T-helper 1 cell treated with Interleukin-12 subunit alpha and Interleukin-12 subunit beta and Interleukin-4 antibody, amounts not matched to agents 30 μg/mL and 1 μg/mL, for 36 hours (primary cell): Measurements from ENCODE around the gene ZNF536.

Experiments
- H3K27ac Mint-ChIP-seq: one replicate; pipeline ENCODE4 v1.8.0; 2021; ENCODE audit warnings: mild to moderate bottlenecking, mixed read lengths
- H3K27me3 Mint-ChIP-seq: one replicate; pipeline ENCODE4 v1.8.0; 2021; ENCODE audit warnings: low read depth, mixed read lengths
- H3K36me3 Mint-ChIP-seq: one replicate; pipeline ENCODE4 v1.8.0; 2021; ENCODE audit warnings: low read depth, mixed read lengths
- H3K4me1 Mint-ChIP-seq: one replicate; pipeline ENCODE4 v1.8.0; 2021; ENCODE audit warnings: low read depth, mixed read lengths
- H3K4me3 Mint-ChIP-seq: one replicate; pipeline ENCODE4 v1.8.0; 2021; ENCODE audit warnings: mild to moderate bottlenecking, moderate library complexity, mixed read lengths
- H3K9me3 Mint-ChIP-seq: one replicate; pipeline ENCODE4 v1.8.0; 2021; ENCODE audit warnings: mixed read lengths

The ZNF536 gene

GRCh38 chr19:30523791-30524190 lies 151.6 kb downstream of the ZNF536 start:
- Mint-ChIP-seq H3K27ac (no peak overlapping the region), H3K36me3 (no peaks in the 10 kb centered on the region), H3K4me1 (no peaks in the 10 kb centered on the region), H3K9me3 (no peaks in the 10 kb centered on the region), H3K27me3 (no peaks in the 10 kb centered on the region), H3K4me3 (no peak overlapping the region)

- Mint-ChIP-seq H3K36me3 (no peaks in the 10 kb centered on the region), H3K4me1 (no peaks in the 10 kb centered on the region), H3K9me3 (no peaks in the 10 kb centered on the region), H3K4me3 (no peak overlapping the region), H3K27ac (no peak overlapping the region), H3K27me3 (no peaks in the 10 kb centered on the region)
Measured at GRCh38 chr19:30525383-30525782, 153.2 kb downstream of the ZNF536 start.

GRCh38 chr19:30528919-30529318 lies 156.7 kb downstream of the ZNF536 start:
- Mint-ChIP-seq H3K4me1 (no peaks in the 10 kb centered on the region), H3K36me3 (no peaks in the 10 kb centered on the region), H3K9me3 (no peaks in the 10 kb centered on the region), H3K27ac (no peak overlapping the region), H3K27me3 (no peaks in the 10 kb centered on the region), H3K4me3 (no peak overlapping the region)

GRCh38 chr19:30529876-30530275 lies 157.7 kb downstream of the ZNF536 start:
- no peak overlapping the region for H3K27ac Mint-ChIP-seq
- H3K27me3 Mint-ChIP-seq: no peaks in the 10 kb centered on the region
- H3K4me3 Mint-ChIP-seq: no peak overlapping the region
- H3K4me1 Mint-ChIP-seq: no peaks in the 10 kb centered on the region
- H3K9me3 Mint-ChIP-seq: no peaks in the 10 kb centered on the region
- no peaks in the 10 kb centered on the region for H3K36me3 Mint-ChIP-seq

- Mint-ChIP-seq H3K27ac (no peak overlapping the region), H3K4me1 (no peaks in the 10 kb centered on the region), H3K36me3 (no peaks in the 10 kb centered on the region), H3K9me3 (no peaks in the 10 kb centered on the region), H3K27me3 (no peaks in the 10 kb centered on the region), H3K4me3 (no peak overlapping the region)
Measured at GRCh38 chr19:30530751-30531150, 158.6 kb downstream of the ZNF536 start.

GRCh38 chr19:30535011-30535410 lies 162.8 kb downstream of the ZNF536 start:
- no peaks in the 10 kb centered on the region for H3K9me3 Mint-ChIP-seq
- no peak overlapping the region for H3K27ac Mint-ChIP-seq
- no peaks in the 10 kb centered on the region for H3K4me1 Mint-ChIP-seq
- no peak overlapping the region for H3K4me3 Mint-ChIP-seq
- no peaks in the 10 kb centered on the region for H3K36me3 Mint-ChIP-seq
- H3K27me3 Mint-ChIP-seq: no peaks in the 10 kb centered on the region

GRCh38 chr19:30536975-30537374 lies 164.8 kb downstream of the ZNF536 start:
- Mint-ChIP-seq H3K27ac (no peak overlapping the region), H3K9me3 (no peaks in the 10 kb centered on the region), H3K36me3 (no peaks in the 10 kb centered on the region), H3K4me3 (no peak overlapping the region), H3K4me1 (no peaks in the 10 kb centered on the region), H3K27me3 (no peaks in the 10 kb centered on the region)

- no peaks in the 10 kb centered on the region for H3K36me3 Mint-ChIP-seq
- no peak overlapping the region for H3K4me3 Mint-ChIP-seq
- H3K9me3 Mint-ChIP-seq: no peaks in the 10 kb centered on the region
- no peaks in the 10 kb centered on the region for H3K27me3 Mint-ChIP-seq
- no peak overlapping the region for H3K27ac Mint-ChIP-seq
- no peaks in the 10 kb centered on the region for H3K4me1 Mint-ChIP-seq
Measured at GRCh38 chr19:30539315-30539714, 167.1 kb downstream of the ZNF536 start.

GRCh38 chr19:30539981-30540380 lies 167.8 kb downstream of the ZNF536 start:
- no peak overlapping the region for H3K27ac Mint-ChIP-seq
- H3K4me3 Mint-ChIP-seq: no peak overlapping the region

GRCh38 chr19:30540761-30541160 lies 168.6 kb downstream of the ZNF536 start:
- H3K4me1 Mint-ChIP-seq: no peaks in the 10 kb centered on the region
- no peaks in the 10 kb centered on the region for H3K27me3 Mint-ChIP-seq
- no peak overlapping the region for H3K27ac Mint-ChIP-seq
- no peaks in the 10 kb centered on the region for H3K36me3 Mint-ChIP-seq
- no peak overlapping the region for H3K4me3 Mint-ChIP-seq
- no peaks in the 10 kb centered on the region for H3K9me3 Mint-ChIP-seq

More at GRCh38 chr19:30539981-30540380, 167.8 kb downstream of the ZNF536 start:
- Mint-ChIP-seq H3K4me1 (no peaks in the 10 kb centered on the region), H3K36me3 (no peaks in the 10 kb centered on the region), H3K9me3 (no peaks in the 10 kb centered on the region), H3K27me3 (no peaks in the 10 kb centered on the region)

- H3K36me3 Mint-ChIP-seq: no peaks in the 10 kb centered on the region
- H3K4me3 Mint-ChIP-seq: no peak overlapping the region
- H3K27me3 Mint-ChIP-seq: no peaks in the 10 kb centered on the region
- no peaks in the 10 kb centered on the region for H3K4me1 Mint-ChIP-seq
- no peak overlapping the region for H3K27ac Mint-ChIP-seq
- H3K9me3 Mint-ChIP-seq: no peaks in the 10 kb centered on the region
Measured at GRCh38 chr19:30541575-30541974, 169.4 kb downstream of the ZNF536 start.

- Mint-ChIP-seq H3K4me3 (no peak overlapping the region), H3K4me1 (no peaks in the 10 kb centered on the region), H3K9me3 (no peaks in the 10 kb centered on the region), H3K27me3 (no peaks in the 10 kb centered on the region), H3K36me3 (no peaks in the 10 kb centered on the region), H3K27ac (no peak overlapping the region)
Measured at GRCh38 chr19:30543243-30543945, 171.2 kb downstream of the ZNF536 start.

- Mint-ChIP-seq H3K4me1 (no peaks in the 10 kb centered on the region), H3K27me3 (no peaks in the 10 kb centered on the region), H3K4me3 (no peak overlapping the region), H3K9me3 (no peaks in the 10 kb centered on the region), H3K27ac (no peak overlapping the region), H3K36me3 (no peaks in the 10 kb centered on the region)
Measured at GRCh38 chr19:30545752-30546151, 173.6 kb downstream of the ZNF536 start.

GRCh38 chr19:30546332-30546731 lies 174.1 kb downstream of the ZNF536 start:
- no peaks in the 10 kb centered on the region for H3K27me3 Mint-ChIP-seq
- no peaks in the 10 kb centered on the region for H3K9me3 Mint-ChIP-seq
- H3K4me1 Mint-ChIP-seq: no peaks in the 10 kb centered on the region
- H3K36me3 Mint-ChIP-seq: no peaks in the 10 kb centered on the region
- H3K27ac Mint-ChIP-seq: no peak overlapping the region
- H3K4me3 Mint-ChIP-seq: no peak overlapping the region

- H3K27ac Mint-ChIP-seq: no peak overlapping the region
- H3K27me3 Mint-ChIP-seq: no peaks in the 10 kb centered on the region
- no peaks in the 10 kb centered on the region for H3K9me3 Mint-ChIP-seq
- H3K36me3 Mint-ChIP-seq: no peaks in the 10 kb centered on the region
- no peaks in the 10 kb centered on the region for H3K4me1 Mint-ChIP-seq
- H3K4me3 Mint-ChIP-seq: no peak overlapping the region
Measured at GRCh38 chr19:30547246-30547645, 175.1 kb downstream of the ZNF536 start.

- Mint-ChIP-seq H3K36me3 (no peaks in the 10 kb centered on the region), H3K4me3 (no peak overlapping the region), H3K4me1 (no peaks in the 10 kb centered on the region), H3K27me3 (no peaks in the 10 kb centered on the region), H3K27ac (no peak overlapping the region), H3K9me3 (no peaks in the 10 kb centered on the region)
Measured at GRCh38 chr19:30549151-30549550, 177.0 kb downstream of the ZNF536 start.
